HG03025 (cell line): ENCODE data around the gene TRIL.

Source experiments
- ATAC-seq: cut with Tn5 transposase; IDR thresholded peaks from one replicate; pipeline ENCODE4 v1.9.1; 2021; ENCODE audit warnings: mild to moderate bottlenecking, moderate library complexity; ENCODE audit not compliant: unreplicated experiment, low FRiP score

The TRIL gene

DNA sequence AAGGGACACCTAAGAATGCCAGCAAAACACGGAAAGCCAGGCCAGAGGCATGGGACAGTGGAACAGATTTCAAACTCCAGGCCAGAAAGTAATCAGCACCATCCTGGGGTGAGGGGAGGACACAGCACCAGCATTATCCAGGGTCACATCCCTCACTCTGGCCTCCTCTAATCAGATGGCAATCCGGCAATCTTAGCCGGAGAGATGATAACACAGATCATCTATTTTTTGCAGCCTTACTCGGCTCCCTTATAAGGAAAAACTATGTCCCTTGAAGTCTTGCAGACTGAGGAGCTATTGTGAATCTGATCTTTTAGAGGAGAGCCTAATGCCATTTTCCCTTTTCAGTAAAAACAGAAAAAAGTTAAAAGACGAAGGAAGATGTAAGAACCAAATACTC is 16.5 kb downstream of the TRIL start:
- ATAC-seq, result no peak

DNA sequence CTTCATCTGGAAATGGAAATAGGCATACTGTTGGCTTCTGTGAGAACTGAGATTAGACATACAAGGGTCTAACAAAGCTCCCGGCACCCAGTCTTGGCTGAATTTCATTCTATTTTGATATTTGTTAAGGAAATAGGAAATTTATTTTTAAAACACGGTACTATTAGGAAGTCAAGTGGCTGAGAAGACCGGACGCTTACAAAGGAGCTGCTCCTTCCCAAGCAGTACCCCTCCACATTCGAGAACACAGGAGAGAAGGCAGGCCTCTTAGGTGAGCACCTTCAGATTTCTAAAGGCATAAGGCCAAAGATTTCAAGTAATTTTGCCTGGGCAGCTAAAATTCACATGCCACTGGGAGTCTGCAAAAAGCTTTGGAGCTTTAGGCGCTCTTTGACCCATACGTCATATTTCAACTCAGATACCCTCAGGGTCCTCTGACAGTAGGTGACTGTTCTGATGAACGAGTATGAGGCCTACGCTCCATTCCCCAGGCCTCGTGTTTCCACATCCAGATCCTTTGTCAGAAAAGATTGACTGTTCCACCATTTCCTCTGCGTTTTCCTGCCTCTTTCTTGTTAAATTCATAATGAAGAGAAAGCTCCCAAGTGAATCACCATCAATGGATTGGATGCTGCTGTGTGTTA is 17.3 kb downstream of the TRIL start:
- no peak for ATAC-seq

DNA sequence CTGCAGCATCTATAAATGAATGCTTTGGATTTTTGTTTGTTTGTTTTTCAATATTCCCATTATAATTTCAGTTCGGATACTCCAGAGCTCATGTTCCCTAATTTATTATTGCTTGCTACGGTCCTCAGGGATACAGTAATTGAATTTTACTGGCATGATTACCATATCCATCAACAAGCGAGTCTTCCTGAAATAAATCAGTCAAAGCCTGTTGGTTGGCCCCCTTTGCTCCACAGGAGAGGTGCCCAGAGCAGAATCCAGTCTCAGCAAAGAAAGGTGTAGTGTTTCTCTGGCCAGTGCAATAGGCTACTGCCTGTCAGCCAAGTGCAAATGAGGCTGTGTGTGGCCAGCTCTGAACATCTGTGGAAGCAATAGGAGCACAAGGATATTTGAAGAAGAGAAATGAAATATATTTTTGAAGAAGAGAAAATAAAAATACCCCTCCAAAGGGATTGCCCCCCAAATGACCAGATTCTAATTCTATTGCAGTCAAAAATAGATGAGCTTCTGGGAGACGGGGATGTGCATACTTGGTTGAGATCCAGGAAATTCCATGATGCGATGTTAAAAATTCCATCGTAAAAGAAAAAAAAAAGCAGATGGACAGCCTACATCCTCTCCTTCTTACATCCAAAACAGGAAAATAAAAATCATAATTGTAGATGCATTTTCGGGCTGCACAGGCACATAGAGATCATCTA is 18.1 kb downstream of the TRIL start:
- ATAC-seq, result no peak

DNA sequence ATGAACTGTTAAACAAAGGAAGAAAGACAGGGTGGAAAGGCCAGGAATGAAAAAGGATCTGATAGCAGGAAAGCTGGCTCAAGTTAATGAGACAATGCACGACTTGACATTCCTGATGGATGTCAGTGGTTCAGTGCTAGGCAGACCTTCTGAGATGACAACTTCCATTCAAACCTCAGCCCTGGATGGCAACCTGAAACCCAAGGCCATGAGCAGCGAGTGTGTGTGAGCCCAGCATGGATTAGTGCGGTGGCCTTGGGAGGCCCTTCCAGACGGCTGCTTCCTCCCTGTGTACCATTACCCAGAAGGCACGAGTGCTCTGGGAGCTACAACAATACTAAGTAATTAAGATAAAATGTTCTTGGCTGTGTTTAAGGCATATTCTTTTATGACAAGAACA is 18.8 kb downstream of the TRIL start:
- no peak for ATAC-seq

DNA sequence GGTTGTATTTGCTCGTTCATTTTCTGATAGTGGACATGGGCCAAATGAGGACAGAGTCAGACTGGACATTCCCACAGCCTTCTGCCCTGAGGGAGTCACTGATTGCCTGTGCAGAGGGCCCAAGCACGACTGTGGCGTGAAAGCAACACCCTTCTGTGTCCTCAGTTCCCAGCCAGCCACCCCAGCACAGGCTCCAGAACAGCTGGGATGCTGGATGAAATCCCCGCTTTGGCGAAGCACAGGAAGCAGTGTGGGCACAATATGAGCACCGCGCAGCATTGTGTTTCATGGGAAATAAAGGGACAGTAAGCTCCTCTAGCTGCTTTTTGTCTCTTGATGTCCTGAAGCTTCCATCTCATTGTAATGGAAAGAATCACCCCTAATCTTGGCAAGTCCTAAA is 20.5 kb downstream of the TRIL start:
- no peak for ATAC-seq

DNA sequence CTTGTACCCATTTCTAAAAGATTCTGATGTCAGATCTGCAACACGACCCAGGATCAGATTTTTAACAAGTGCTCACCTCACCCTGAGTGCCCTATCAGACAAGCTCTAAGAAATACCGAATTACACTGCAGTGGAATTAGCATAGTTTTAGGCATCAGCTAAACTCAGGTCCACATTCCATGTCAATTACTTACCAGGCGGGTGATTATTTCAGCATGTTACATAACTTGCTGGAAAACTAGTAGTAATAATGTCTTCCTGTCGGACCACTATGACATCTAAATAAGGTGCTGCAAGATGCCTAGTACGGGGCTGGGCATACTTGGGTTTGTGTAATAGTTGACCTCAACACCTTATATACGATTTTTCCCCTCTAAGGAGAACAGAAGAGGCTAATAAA is 21.0 kb downstream of the TRIL start:
- no peak for ATAC-seq

DNA sequence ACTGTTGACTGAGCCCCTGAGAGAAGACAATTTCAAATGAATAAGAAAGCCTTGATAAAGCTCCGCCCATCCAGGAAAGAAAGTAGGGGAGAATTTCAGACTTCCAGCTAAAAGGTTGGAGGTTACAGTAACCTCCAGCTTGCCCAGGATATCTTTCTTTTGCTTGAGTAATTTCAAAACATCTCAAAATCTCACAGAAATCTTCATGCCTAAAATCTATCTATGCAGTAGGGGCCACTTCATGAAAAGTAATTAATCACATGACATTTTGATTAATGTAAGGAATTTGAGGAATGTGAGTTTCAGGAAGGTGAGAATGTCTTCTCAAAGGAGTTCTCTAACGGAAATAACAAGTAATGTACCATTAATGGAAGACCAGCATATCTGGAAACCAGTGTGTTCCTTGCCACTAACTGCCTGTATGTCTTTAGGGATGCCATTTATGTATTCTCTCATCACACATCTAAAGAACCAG is 24.2 kb downstream of the TRIL start:
- no peak for ATAC-seq

DNA sequence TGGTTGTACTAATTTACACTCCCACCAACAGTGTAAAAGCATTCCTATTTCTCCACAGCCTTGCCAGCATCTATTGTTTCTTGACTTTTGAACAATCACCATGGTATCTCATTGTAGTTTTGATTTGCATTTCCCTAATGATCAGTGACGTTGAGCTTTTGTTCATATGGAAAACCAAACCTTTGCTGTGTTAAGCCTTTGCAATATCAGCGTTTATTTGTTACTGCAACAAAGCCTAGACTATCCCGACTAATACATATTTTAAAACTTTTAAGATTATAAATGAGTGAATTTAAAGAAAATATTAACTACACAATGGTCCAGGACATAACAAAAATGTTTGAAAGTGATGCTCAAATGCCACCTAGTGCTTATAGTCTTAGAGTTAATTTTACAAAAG is 26.6 kb downstream of the TRIL start:
- no peak for ATAC-seq

DNA sequence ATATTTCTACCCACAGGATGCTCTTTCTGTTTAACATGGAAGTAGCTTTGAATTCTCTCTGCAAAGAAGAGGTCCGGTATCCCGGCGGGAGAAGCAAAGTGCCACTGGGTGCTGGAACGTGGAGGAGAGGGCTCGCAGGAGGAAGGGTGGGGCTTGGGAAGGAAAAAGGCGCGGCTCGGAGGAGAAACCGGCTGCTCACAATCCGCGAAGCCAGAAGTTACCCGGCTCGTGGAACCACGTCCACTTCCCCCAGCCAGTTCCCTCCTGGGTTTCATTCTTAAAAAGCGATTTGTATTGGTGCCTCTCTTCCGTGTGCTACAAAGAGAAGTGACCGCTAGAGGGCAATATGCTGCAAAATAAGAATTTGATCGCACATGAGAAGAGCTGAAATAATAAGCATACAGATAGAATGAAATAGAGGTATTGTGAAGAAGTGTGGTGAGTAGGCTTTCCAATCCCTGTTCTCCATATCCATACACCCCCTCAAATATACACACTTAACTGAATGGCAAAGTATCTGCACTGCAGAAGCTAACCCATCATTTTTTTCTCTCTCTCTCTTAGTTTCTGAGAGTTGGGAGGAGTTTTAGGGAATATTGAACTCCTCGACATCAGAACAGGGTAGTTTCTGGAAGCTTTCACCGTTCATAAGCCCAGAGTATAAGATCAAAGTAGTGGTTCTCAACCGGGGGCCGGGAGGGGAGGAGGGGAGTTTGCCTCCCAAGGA is 31.1 kb downstream of the TRIL start:
- ATAC-seq, result peak; percentile 69

DNA sequence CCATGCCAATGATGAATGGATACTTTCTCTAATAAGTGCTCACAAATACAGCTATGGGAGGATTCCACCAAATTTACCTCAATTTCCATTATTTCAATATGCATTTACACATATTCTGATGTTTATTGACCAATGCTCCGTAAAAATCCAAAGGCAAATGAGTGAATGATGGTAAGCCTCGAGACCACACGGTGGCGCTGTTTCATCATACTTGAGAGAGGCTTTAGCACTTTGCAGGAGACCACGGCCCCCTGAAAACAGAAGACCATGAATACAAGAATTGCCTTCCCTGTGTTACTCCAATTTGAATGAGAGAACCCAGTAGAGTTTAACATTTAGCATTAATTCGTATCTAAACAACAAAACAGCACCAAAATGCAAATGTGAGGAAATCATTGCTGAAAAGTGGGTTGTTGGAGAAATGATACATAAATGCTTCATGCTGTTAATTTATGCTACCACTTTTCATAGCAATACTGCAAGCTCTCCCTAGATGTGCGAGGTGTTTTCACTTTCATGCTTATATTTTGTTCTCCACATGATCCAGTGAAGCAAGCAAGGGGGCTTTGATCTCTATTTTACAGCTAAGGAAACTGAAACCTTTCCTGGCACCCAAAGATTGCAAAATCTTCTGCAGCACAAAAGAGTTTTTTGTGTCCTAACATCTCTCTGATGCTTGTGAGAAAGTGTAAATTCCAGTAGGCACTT is 35.4 kb downstream of the TRIL start:
- ATAC-seq, result no peak

DNA sequence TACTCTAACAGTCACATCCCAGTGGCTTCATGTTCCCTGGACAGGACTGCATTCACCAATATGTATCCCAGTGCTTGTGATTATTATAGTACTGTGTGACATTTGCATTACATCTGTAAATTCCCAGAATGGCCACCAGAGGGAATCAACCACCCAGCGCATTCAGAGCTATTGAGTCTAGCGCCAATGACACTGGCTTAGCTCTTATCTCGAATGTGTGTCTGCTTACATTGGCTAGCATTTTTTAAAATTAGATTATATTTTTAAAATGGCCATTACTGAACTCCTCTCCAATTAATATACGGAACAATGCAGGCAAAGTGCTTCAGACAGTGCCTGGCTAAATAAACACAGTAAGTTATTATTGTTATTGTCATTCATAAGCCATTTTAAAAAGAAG is 36.3 kb downstream of the TRIL start:
- ATAC-seq, result peak; percentile 76

DNA sequence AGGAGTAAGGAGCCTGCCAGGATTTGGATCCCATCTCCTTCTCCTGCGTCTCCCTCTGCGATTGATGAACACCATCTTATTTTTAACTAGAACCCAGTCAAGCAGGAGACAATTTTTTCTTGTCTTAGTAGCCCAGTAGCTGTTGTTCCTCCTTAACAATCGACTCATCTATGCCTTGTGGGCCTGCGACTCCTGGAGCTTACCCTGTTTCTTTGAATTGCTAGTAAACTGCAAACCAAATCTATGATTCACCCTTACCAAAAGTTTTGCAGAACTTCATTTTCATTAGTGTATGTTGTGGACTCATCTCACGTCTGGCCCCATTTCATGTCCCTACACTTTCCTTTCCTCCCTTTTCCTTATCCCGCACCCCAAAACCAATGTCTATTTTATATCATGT is 37.7 kb downstream of the TRIL start:
- no peak for ATAC-seq

DNA sequence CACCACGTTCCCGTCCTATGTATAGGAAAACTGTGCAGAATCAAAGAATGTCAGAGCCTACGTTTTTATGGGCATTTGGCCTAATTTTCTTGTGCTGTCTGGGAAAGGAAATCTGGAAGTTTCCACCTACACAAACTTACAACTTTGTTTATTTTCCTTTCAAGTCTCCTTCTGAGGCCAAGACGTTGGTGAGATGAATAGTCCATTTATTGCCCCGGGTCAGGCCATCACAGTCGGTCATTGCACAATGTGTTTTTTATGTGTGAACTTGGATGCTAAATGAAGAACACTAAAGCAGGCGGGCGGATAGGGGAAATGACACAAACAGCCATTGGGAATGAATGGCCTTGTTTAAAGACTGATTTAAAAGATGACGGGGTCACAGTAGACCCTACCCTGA is 38.6 kb downstream of the TRIL start:
- ATAC-seq, result no peak

DNA sequence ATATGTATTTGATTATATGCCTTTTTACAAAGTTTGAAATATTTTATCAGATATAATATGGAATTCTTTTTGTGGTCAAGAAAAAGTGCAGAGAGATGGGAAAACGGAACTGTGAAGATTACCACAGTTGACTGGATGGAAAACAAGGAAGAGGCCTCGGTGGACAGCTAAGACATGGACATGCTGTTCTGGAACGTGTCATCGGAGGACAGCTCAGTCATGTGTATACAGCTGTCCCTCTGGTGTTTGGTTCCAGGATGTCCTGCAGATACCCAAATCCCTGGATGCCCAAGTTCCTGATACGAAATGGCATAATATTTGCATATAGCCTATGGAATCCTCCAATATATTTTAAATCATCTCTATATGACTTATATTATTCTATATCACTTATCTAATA is 49.4 kb downstream of the TRIL start:
- ATAC-seq, result no peak

DNA sequence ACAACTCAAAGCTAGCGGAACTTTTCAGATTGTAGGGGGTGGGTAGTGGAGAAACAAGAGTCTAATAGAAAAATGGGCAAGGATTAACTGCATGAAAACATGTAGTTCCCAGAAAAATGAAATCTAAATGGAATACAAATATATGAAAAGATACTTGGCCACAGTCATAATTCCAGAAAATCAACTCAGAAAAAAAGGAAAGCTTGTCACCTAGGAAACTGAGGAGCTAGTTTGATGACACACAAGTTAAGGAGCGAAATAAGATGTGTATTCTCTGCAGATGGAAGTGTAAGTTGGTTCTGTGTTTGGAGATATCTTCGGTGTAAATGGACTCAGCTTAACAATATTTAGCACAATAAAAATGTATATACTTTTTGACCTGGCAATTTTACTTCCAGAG is 52.7 kb downstream of the TRIL start:
- no peak for ATAC-seq

DNA sequence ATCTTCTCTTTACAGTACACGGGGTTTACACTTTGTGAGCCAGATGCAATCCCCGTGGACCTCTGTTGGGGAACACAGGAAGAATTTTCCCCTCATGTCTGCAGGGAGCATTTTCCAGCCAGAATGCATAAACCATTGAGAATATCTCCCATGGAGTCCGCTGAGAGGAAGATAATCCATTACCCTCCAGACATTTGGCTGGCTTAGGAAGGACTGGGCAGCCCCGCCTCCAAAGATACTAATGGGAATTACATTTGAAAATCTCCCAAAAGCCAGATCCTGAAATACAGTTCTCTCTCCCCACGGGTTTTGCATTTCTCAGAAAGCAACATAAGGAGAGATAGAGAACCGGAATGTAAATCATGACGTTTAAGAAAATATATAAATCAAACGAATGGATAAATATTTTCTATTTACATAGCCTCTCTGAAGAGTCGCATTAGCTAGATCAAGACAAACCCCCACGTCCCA is 53.5 kb downstream of the TRIL start:
- no peak for ATAC-seq

DNA sequence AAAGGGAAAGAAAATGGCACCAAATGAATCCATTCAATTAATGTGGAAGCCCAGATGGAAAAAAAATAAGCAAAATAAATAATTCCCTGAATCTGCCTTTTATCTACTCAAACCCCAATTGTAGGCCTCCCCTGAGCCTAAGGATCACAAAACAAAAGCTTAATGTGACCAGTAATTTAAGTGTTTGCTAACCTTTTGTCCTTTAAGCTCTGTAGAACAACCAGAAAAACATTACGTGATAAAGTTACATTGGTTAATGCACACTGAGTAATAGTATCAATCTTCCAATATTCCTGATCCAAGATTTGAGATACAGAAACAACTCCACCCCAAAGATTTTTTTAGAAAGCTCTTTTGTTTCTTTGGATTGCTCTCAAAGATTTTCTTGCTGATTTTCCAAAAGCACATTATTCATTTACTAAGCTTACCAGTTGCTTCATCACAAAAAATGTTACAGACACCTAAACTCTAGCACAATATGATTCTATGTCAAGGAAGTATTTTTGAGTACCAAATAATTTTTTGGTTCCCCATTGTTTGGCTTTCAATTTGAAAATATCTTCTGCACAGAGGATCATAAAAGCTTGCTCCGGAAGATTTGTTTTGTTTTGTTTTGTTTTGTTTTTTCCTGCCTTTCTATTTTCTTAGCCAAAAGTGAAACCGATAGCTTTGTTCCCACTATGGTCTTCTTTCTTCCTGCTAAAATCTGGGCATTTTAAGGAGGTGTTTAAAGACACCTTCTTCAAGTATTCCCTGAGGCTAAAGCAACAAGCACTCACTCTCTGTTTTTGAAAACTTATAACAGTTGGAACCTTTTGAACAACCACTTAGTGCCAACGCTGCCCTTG is 54.2 kb downstream of the TRIL start:
- ATAC-seq, result no peak
